ENCODE data around the gene KCNK1.

The KCNK1 gene

DNA sequence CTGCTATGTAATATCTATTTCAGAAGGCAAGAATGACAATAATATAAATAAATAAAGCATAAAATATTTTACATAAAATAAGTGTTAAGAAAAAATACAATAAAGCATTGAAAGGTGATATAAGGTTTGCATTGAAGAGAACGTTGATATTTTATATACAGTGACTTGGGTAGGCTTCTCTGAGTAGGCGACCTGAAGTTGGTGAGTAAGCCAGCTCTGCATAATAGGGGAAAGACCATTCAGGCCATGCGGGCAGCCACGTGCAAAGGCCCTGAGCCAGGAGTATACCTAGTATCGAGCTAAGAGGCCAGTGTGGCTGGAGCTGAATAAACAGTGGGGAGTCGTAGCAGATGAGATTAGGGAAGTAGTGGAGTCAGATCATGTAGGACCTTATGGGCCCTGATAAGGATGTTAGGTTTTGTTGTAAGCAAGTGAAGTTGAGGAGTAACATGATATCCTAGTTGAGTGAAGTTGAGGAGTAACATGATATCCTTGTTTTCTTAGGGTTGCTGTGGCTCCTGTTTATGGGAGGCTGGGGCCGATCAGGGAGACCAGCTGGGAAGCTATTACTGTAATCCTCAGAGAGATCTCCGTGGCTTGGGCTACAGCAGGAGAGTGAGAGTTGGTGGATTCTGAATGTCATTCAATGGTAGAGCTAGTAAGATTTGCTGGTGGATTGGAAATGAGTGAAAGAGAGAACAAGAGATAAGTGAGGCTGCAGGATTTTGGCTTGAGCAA is 22.0 kb downstream of the KCNK1 start:
- in situ Hi-C loops (cut with MboI; ENCODE audit: low sequenced_read_pairs): no loop called here

- in situ Hi-C loops (cut with MboI; ENCODE audit: low sequenced_read_pairs): no loop called here
Observed at GRCh38 chr1:233636503-233636877, 22.6 kb downstream of the KCNK1 start.

DNA sequence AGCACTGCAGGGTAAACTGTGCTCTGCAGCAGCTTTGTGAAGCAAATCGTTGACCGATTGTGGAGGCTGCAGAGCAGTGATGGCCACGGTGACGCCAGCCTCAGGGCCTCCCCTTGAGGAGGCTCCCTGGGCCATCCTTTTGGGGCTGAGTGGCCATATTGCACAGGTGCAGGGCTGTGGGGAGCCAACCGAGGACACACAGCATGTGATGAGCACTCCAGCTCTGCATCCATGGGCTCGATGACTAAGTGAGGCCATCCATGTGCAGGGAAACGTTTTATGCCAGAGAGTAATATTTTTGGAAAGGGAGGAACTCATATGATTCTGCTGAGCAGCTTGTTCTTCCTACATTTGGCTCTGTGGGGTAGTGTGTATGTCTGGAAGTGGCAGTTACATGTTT is 24.6 kb downstream of the KCNK1 start:
- in situ Hi-C loops (cut with MboI; ENCODE audit: low sequenced_read_pairs): no loop called here

DNA sequence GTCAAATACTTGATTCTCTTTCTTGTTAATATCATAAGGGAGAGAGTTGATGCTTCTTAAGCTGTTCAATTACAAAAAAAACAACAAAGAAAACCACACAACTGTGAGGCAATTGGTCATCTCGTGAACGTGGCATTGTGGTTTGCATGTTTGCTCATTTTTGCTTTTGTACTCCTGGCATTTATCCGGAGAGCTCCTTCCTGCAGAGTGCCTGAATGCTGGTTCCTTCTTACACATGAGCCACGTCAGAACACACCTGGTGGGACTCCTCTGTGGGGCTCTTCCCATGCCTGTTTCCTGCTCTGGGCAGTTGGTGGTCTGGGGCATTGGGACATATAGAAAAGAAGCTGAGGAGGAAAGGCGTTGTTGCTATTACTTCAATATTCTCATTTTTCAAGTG is 25.7 kb downstream of the KCNK1 start:
- in situ Hi-C loops (cut with MboI; ENCODE audit: low sequenced_read_pairs): no loop called here

GRCh38 chr1:233640179-233640578 is 26.3 kb downstream of the KCNK1 start:
- in situ Hi-C loops (cut with MboI; ENCODE audit: low sequenced_read_pairs): no loop called here

- in situ Hi-C loops (cut with MboI; ENCODE audit: low sequenced_read_pairs): no loop called here
Observed at GRCh38 chr1:233641029-233641428, 27.1 kb downstream of the KCNK1 start.

DNA sequence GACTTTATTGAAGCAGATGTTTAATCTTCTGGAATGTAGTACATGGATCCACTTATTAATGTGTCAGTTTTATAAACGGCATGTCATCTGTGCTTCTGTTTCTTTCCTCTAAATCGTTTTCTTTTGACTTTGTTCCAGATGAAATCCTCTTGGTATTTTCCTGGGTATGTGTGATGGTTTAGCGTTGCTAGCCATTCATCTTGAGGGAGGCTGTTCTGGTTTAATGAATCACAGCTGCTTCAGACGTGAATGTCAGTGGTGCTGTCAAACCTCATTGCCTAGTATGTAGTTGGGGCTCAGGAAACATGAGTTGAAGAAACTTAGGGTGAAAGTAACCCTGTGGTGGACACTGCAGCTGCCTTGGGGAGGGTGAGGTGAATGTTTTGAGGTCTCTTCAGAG is 33.2 kb downstream of the KCNK1 start:
- in situ Hi-C loops (cut with MboI; ENCODE audit: low sequenced_read_pairs): no loop called here

DNA sequence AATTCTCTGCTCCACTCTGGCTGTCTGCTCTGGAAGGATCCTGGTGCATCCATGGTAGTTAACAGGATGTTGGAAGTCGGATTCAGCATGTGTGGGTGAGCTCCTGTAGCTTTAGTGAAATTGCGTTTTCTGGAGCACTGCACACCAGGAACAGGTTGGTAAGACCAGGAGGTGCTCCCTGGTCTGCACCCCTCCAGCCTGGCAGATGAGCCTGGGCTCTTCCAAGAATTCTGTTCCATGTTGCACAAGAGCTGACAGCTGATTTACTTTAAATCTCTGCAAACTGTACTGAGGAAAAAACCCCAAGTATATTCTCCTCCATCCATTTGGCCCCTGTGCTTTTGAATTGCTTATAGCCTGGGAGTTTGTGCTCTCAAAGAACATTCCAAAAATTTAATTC is 33.7 kb downstream of the KCNK1 start:
- in situ Hi-C loops (cut with MboI; ENCODE audit: low sequenced_read_pairs): no loop called here

- in situ Hi-C loops (cut with MboI; ENCODE audit: low sequenced_read_pairs): no loop called here
Observed at GRCh38 chr1:233651061-233651460, 37.2 kb downstream of the KCNK1 start.

GRCh38 chr1:233651563-233652233 is 37.8 kb downstream of the KCNK1 start:
- in situ Hi-C loops (cut with MboI; ENCODE audit: low sequenced_read_pairs): no loop called here

DNA sequence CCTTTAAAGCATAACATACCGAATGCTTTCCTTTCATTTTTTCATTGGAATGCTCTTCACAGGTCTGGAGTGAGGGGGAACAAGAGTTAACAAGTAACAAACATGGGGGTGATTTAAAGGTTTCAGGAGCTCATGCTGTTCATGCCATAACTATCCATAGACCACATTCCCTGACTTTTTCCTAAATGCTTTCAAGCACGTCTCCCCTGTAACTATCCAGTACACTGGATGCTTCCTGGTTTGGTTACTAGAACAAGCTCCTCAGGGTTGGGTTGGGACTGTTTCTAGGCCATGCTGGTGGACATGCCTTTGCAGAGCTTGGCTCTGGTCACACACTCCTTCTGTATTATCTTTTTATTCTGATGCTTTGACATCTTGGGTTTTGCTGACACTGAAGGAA is 38.6 kb downstream of the KCNK1 start:
- in situ Hi-C loops (cut with MboI; ENCODE audit: low sequenced_read_pairs): no loop called here

DNA sequence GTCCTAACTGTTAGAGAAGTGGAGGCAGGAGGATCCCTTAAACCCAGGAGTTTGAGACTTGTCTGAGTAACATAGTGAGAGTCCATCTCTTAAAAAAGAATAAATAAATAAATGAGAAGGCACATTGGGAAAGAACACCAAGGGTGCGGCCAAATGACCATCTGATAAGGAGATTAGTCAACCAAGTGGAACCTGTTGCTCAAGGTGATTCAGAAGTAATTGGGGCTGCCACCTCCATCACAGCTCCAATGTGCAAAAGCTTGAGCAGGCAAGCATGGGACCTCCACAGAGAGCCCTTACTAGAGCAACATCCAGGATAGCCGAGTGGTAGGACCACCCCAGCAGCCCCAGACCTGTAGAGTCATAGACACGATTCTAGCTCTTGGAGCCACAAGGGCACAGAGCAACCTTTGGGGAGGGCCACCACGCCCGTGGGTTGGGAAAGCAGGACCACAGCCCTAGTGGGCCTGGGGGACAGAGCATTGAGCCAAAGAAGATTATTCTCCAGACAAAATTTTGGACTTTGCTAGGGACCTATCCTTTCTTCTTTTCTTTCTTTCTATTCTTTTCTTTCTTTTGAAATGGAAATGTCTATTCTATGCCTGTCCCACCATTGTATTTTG is 40.9 kb downstream of the KCNK1 start:
- in situ Hi-C loops (cut with MboI; ENCODE audit: low sequenced_read_pairs): no loop called here

- in situ Hi-C loops (cut with MboI; ENCODE audit: low sequenced_read_pairs): no loop called here
Observed at GRCh38 chr1:233655301-233655740, 41.4 kb downstream of the KCNK1 start.

DNA sequence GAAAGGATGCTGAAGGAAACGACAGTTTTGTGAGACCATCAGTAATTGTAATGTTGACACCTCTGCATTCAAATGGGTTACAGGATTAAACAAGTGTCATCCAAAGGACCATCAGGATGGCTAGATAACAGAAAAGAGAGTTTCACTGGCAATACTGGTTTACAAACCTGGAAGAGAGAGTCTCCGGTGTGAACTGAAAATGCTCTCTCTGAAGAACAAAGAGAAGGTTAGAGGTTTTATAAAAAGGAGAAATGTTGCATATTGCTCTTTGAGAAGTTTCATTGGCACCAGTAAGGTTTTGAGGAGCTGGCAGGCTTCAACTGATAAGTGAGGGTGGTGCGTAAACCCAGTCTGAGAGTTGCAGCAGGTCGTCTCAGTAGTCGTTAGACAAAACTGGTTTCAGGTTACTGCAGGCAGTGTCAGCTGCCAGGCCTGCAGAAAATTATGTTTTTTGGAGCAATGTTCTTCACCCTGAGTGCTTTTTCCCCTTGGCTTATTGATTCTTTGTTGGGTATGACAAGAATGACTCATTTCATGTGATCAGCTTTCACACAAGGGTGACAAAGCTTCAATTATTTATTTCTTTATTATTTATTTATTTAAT is 42.2 kb downstream of the KCNK1 start:
- in situ Hi-C loops (cut with MboI; ENCODE audit: low sequenced_read_pairs): no loop called here

DNA sequence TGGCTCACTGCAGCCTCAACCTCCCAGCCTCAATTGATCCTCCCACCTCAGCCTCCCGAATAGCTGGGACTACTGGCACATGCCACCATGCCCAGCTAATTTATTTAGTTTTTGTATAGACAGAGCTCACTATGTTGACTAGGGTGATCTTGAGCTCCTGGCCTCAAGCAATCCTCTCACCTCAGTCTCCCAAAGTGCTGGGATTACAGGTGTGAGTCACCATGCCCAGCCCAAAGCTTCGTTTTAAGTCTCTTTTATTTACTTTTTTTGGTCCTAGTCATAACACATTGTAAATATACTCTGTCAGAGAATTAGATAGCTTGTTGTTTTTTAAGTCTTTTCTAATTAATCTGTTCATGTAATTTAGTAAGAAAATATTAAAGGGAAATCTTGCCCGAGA is 42.8 kb downstream of the KCNK1 start:
- in situ Hi-C loops (cut with MboI; ENCODE audit: low sequenced_read_pairs): no loop called here

- in situ Hi-C loops (cut with MboI; ENCODE audit: low sequenced_read_pairs): no loop called here
Observed at GRCh38 chr1:233657466-233657865, 43.6 kb downstream of the KCNK1 start.

- in situ Hi-C loops (cut with MboI; ENCODE audit: low sequenced_read_pairs): no loop called here
Observed at GRCh38 chr1:233659495-233659894, 45.6 kb downstream of the KCNK1 start.

GRCh38 chr1:233661376-233662159 is 47.7 kb downstream of the KCNK1 start:
- in situ Hi-C loops (cut with MboI; ENCODE audit: low sequenced_read_pairs): no loop called here

- in situ Hi-C loops (cut with MboI; ENCODE audit: low sequenced_read_pairs): no loop called here
Observed at GRCh38 chr1:233662575-233663304, 48.8 kb downstream of the KCNK1 start.

DNA sequence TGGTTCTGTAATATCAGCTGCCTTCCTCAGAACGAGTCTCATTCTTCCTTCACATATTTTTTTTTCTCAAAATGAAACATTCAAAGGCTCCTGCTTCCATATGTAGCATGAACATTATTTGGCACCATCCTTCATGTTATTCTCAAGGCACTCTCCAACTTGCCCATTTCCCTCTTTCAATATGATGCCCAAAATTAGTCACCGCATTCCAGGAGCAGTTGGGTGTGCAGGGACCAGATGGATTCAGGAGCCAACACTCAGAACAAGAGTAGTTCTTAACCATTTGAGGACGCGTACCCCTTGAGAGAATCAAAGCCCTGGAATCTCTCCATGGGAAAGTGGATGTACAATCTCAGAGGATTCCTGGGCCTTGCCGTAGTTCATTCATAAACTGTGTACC is 50.3 kb downstream of the KCNK1 start:
- in situ Hi-C loops (cut with MboI; ENCODE audit: low sequenced_read_pairs): no loop called here

All from hTERT RPE-1 (cell line).